Measurements from ENCODE around the gene PTPN4.

- TF ChIP-seq RFX5 (IDR thresholded peaks at IDR 0.05; ENCODE audit: low read depth, low read length) (no peak), SP4 (CRISPR knock-in tag; IDR thresholded peaks at IDR 0.05) (no peak), CTCF (CRISPR knock-in tag; IDR thresholded peaks at IDR 0.05) (no peak), BCL3 (CRISPR knock-in tag; IDR thresholded peaks at IDR 0.05) (no peak), FOXA1 (IDR thresholded peaks at IDR 0.05) (no peak), FOXA1 (CRISPR knock-in tag; IDR thresholded peaks at IDR 0.05) (no peak), ZNF605 (CRISPR knock-in tag; IDR thresholded peaks at IDR 0.05) (no peak), IRF9 (CRISPR knock-in tag; IDR thresholded peaks at IDR 0.05; ENCODE audit: borderline replicate concordance) (no peak)
- TF ChIP-seq, protein P1, sequence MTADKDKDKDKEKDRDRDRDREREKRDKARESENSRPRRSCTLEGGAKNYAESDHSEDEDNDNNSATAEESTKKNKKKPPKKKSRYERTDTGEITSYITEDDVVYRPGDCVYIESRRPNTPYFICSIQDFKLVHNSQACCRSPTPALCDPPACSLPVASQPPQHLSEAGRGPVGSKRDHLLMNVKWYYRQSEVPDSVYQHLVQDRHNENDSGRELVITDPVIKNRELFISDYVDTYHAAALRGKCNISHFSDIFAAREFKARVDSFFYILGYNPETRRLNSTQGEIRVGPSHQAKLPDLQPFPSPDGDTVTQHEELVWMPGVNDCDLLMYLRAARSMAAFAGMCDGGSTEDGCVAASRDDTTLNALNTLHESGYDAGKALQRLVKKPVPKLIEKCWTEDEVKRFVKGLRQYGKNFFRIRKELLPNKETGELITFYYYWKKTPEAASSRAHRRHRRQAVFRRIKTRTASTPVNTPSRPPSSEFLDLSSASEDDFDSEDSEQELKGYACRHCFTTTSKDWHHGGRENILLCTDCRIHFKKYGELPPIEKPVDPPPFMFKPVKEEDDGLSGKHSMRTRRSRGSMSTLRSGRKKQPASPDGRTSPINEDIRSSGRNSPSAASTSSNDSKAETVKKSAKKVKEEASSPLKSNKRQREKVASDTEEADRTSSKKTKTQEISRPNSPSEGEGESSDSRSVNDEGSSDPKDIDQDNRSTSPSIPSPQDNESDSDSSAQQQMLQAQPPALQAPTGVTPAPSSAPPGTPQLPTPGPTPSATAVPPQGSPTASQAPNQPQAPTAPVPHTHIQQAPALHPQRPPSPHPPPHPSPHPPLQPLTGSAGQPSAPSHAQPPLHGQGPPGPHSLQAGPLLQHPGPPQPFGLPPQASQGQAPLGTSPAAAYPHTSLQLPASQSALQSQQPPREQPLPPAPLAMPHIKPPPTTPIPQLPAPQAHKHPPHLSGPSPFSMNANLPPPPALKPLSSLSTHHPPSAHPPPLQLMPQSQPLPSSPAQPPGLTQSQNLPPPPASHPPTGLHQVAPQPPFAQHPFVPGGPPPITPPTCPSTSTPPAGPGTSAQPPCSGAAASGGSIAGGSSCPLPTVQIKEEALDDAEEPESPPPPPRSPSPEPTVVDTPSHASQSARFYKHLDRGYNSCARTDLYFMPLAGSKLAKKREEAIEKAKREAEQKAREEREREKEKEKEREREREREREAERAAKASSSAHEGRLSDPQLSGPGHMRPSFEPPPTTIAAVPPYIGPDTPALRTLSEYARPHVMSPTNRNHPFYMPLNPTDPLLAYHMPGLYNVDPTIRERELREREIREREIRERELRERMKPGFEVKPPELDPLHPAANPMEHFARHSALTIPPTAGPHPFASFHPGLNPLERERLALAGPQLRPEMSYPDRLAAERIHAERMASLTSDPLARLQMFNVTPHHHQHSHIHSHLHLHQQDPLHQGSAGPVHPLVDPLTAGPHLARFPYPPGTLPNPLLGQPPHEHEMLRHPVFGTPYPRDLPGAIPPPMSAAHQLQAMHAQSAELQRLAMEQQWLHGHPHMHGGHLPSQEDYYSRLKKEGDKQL (CRISPR knock-in tag; IDR thresholded peaks at IDR 0.05; ENCODE audit: low read depth): no peak
Observed at GRCh38 chr2:119715409-119716283, 44.1 kb upstream of the PTPN4 start.

Measured in HepG2 (cell line).